GM19438 (cell line): ENCODE data around the gene HYI.
"Not testable (repeated sequence)": the region's sequence is repeated elsewhere in the genome, so short reads cannot be mapped to it uniquely, and the experiment has no call there.

Experiments used
- ATAC-seq: cut with Tn5 transposase; IDR thresholded peaks from one replicate; pipeline ENCODE4 v1.9.1; 2021; ENCODE audit warnings: low read depth; ENCODE audit not compliant: unreplicated experiment

The HYI gene

DNA sequence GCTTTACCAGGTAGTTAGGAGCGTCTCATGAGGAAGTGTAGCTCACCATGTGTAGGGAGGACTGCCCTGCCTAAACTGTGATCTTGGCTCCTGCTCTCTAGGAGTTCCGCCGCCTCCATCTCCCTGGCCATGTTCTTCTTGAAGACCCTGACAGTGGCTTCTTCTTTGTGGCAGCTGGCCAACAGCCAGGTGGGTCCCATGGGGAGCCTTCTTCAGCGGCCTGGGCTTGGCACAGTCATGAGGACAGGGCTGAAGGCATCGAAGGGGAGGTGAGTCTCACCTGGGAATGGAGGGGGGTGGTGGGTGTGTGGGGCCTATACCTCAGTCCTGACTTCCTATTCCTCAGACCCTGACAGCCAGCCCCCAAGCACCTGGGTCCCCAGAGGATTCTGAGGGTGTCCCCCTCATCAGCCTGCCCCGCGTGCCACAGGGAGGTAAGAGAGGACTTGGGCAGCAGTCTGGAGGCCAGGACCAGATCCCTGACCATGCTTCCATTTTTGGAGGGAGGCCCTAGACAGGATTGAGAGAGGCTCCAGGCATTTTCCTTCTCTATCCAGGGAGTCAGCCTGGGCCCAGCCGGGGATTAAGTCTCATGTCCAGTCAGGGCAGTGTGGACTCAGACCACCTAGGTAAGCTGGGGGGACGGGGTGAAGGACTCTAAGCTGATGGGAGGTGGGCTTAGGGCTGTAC is 21.4 kb downstream of the HYI start:
- no peak for ATAC-seq

DNA sequence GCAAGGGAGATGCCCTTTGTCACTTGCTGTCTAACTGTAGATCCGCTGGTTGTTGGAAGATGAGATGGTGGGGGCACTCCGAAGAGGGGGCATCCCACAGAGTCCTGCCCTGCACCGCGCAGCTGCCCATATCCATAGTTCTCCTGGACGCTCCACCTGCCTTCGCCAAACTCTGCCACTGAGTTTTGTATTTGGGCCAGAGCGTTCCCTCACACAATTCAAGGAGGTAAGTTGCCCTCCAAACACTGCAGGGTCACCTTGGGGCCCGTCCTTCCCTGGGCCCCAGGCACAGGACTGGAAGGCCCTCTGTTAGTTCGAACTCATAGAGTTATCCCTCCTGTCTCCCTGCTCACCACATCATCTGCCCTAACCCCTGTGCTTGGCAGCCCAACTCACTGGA is 22.1 kb downstream of the HYI start:
- ATAC-seq: no peak

DNA sequence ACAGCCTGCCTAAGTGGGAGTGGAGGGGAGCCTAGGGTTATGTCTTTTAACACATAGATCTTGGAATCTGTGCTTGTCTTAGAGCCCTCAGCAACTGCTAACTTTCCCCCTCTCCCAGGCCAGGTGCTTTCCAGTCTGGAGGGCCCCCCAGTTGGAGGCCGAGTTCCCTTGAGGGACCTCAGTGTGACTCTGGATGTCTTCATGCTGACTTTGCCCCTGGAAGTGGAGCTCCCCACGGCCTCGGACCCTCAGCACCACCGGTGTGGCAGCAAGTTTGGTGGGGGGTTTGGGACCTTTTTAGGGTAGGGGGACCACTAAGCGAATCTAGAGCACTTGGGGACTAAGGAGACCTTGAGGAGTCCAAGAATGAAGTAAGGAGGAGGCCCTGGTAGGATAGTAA is 22.9 kb downstream of the HYI start:
- no peak for ATAC-seq

DNA sequence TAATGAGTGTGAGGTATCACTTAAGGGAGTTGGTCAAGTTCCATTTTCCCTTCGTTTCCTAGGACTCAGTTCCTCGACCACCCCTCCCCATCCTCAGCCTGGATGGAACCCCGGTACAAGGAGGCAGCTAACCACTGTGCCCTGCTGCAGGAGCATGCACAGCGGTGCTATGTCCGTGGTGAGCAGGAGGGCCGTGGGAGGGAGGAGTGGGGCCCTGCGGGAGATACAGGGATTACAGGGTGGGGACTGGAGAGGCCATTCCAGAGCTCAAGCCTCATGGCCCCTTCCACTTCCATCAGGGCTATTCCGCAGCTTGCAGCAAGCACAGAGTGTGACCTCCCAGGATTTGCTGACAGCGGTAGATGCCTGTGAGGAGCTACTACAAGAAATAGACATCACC is 25.8 kb downstream of the HYI start:
- no peak for ATAC-seq

DNA sequence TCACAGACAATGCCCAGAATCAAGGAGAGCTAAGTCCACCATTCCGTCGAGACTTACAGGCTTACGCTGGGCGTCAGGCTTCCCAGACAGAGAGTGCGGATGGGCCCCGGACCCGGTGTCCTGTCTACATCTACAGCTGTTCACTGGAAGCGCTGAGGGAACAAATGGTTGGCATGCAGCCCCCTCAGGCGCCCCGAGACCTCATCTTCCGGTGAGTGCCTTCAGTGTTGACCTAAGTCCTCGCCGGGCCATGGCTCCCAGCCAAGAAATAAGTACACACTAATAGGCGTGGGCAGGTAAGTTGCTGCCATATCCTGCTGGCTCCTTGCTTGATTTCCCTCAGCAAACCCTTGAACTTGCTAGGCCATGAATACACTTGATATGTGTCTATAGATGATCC is 26.2 kb downstream of the HYI start:
- ATAC-seq: no peak

DNA sequence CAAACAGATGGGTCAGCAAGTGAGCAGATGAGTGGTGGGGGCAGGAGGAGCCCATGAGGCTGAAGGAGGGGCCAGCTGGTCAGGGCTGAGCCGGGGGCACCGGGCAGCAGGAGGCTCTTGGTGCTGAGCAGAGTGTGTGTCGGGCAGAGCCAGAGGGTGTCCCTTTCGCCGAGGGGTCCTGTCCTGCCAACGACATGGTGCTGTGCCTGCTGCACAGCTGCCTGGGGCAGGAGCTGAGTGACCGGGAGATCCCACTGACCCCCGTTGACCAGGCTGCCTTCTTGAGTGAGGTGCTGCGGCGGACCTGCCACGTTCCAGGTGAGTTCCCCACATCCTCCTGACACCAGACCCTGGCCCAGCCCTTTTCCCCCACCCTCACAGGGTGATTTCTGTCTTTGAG is 27.5 kb downstream of the HYI start:
- no peak for ATAC-seq

DNA sequence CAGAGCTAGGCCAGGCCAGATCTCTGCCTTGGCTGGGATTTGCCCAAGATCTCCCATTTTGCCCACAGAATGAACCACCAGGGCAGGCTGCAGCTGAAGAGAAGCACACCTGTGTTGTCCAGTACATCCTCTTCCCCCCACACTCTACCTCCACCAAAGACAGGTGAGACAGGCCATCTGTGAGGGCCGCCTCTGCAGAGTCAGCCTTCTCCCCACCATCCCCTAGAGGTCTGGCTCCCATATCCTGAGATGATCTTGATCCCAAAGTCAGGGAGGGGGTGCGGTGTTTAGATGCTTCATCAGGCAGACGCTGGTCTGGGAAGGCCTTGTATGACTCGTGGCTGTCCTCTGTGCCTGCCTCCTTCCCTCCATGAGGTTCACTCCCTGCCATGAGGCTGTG is 28.7 kb downstream of the HYI start:
- ATAC-seq: no peak

DNA sequence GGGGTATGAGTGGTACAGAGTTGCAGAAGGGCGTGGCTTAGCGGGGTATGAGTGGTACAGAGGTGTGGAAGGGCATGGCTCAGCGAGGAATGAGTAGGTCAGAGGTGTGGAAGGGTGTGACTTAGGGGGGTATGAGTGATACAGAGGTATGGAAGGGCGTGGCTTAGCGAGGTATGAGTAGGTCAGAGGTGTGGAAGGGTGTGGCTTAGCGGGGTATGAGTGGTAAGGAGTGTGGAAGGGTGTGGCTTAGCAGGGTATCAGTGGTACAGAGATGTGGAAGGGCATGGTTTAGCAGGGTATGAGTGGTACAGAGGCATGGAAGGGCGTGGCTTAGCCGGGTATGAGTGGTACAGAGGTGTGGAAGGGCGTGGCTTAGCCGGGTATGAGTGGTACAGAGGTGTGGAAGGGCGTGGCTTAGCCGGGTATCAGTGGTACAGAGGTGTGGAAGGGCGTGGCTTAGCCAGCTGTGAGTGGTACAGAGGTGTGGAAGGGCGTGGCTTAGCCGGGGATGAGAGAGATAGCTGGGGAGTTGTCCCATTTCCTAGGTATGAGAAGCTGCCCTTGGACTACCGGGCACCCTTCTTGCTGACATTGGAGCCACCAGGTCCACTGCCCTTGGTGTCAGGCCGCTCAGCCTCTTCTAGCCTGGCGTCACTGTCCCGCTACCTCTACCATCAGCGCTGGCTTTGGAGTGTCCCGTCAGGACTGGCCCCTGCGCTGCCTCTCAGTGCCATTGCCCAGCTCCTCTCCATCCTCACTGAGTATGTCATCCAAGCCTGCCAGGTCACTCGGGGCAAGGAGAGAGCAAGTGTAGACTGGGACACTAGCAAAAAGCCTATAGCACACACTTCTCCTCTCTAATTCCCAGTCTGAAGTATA is 29.8 kb downstream of the HYI start:
- ATAC-seq: no peak

DNA sequence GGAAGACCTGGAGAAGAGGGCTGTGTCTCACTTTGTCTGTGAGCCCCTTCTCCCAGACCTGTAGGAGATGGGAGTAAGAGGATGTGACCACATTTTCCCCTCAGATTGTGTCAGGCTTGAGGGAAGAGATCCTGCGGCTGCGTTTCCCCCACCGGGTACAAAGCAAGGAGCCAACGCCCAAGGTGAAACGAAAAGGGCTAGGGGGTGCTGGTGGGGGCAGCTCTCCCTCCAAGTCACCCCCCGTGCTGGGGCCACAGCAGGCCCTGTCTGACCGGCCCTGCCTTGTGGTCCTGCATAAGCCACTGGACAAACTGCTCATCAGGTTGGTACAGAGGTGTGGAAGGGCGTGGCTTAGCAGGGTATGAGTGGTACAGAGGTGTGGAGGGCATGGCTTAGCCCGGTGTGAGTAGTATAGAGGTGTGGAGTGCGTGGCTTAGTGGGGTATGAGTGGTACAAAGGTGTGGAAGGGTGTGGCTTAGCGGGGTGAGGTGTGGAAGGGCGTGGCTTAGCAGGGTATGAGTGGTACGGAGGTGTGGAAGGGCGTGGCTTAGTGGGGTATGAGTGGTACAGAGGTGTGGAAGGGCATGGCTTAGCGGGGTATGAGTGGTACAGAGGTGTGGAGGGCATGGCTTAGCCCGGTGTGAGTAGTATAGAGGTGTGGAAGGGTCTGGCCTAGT is 30.6 kb downstream of the HYI start:
- no peak for ATAC-seq

DNA sequence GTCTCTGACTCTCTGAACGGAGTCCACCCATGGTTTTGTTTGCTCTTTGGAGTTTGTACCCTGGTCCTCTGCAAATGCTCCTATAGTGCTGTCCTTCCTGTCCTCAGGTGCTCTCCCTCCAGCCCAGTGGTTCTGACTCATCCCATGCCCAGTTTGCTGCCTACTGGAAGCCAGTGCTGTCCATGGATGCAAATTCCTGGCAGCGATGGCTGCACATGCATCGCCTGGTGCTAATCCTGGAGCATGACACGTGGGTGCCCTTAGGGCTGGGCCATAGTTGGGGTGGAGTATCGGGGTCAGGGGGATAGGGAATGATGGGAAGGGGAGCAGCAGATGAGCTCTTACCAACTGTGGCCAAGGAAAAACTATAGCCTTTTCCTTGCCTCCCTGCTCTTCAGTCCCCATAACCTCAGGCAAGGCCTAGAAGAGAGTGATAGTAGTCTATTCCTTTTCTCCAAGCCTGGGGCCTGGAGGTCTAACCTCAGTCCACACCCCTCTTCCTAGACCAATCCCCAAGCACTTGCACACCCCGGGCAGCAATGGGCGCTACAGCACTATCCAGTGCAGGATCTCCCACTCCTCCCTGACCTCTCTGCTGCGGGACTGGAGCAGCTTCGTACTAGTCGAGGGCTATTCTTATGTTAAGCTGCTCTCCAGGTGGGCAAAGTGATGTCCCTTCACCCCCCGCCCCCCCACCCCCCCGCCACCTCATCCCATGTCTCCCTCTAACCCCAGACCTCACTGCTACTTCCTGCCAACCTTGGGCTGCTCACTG is 31.6 kb downstream of the HYI start:
- no peak for ATAC-seq

DNA sequence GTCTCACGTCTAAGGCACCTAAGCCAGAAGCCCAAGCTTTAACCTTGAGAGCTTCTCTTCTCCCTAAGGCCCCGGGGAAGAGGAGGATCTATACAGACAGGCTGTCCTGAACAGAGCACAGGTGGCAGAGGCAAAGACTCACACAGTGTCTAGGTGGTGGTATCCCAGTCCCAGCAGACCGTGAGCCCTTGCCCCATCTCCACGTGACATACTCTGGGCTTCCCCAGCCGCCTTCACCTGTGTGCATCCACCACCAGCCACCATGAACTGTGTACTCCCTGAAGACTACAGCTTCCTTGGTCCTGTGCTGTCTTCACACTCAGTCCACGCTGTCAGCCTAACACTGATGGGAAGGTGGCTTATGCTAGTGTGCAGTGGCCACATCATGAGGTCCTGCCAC is 32.3 kb downstream of the HYI start:
- no peak for ATAC-seq

DNA sequence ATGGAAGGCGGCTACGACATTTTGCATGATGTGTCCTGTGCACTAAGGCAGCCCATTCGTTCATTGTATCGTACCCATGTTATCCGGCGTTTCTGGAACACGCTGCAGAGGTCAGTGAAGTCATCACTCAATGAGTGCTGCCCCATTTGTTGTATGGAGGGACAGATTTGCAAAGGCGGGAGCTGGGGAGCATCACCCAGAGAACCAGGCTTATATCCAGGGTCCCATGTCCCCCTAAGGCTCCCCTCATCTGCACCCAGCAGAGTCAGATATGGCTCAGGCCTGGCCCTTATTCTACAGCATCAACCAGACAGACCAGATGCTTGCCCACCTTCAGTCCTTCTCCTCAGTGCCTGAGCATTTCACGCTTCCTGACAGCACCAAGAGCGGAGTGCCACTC is 32.9 kb downstream of the HYI start:
- ATAC-seq: no peak

DNA sequence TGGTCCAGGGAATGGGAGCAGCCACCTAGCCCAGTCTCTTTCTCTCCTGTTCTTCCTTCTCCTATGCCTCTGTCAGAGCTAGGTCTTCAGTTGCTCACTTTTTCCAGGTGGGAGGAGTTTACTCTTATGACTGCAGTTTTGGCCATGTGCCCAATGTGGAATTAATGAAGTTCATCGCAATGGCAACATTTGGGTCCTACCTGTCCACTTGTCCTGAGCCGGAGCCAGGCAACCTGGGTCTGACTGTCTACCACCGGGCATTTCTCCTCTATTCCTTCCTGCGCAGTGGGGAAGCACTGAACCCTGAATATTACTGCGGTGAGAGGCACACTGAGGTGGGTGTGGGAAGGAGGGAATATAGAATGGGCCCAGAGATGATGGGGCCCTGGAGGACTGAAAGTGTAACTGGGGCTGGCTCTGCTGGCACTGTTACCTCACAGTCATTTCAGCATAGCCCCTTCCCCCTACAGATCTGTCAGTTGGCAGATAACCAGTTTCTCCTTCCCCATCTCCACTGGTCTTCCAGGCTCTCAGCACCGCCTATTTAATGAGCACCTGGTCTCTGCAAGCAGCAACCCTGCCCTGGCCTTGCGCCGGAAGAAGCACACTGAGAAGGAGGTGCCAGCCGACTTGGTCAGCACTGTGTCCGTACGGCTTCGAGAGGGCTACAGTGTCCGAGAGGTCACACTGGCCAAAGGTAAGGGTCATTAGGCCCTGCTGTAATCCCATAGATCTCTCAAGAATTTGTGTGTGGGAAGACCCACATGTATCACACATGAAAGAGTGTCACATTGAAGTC is 33.9 kb downstream of the HYI start:
- ATAC-seq: no peak

DNA sequence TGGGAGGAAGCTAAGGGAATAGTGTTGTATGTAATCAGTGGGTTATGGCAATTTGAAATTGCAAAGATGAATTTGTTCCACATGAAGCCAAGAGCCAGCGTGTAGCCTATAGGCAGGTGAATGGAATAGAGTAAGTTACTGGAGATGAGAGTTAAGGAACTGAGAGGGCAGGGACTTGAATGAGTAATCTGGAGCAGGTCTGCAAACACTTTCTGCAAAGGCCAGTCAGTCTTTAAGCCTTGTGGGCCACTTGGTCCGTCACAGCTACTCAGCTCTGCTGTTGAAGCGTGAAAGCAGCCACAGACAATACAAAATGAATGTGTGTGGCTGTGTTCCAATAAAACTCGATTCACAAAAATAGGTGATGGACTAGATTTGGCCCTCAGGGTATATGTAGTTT is 34.9 kb downstream of the HYI start:
- ATAC-seq: no peak

DNA sequence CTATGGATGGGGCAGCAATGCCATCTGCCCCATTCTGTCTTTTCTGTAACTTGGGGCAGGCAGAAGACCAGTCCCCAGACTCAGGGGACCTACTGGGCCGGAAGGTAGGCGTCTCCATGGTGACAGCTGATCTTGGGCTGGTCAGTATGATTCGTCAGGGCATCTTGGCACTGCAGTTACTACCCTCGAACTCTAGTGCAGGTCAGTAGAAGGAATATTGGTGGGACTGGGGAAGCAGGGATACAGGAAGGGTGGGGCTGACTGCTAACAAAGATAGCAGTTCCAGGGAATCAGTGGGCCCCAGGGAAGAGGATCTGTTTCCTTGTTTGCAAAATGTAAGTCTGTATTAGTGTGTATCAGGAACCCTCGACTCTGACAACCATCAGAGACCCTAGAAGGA is 37.8 kb downstream of the HYI start:
- ATAC-seq: no peak

DNA sequence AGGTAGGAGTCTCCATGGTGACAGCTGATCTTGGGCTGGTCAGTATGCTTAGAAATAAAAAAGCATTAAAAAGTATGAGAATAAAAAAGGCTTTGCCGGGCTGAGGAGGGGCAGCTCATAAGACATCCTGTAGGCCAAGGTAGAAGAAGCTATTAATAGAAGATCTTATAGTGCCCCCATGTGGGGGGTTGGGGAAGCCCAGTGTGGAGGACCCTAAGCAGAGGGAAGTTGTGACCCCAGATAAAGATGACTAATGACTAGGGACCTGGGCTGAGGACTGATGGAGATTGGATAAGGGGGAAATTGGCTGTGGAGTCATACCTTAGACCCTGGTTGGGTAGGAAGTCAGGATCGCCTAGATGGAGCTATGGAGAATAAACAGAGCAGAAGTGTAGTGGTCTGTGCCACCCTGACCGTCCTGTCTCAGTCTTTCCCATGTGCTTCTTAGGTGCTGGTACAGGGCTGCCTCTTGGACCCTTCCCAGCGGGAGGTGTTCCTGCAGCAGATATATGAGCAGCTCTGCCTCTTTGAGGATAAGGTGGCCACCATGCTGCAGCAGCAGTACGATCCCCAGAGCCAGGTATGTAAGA is 39.0 kb downstream of the HYI start:
- ATAC-seq: no peak

DNA sequence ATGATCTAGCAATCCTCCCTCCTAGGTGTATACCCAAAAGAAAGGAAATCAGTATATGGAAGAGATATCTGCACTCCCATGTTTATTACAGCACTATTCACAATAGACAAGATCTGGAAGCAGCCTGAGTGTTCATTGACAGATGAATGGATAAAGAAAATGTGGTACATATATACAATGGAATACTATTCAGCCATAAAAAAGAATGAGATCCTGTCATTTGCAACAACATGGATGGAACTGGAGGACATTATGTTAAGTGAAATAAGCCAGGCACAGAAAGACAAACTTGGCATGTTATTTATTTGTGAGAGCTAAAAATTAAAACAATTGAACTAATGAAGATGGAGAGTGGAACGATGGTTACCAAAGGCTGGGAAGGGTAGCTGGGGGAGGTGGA is 40.3 kb downstream of the HYI start:
- ATAC-seq: not testable (repeated sequence)

DNA sequence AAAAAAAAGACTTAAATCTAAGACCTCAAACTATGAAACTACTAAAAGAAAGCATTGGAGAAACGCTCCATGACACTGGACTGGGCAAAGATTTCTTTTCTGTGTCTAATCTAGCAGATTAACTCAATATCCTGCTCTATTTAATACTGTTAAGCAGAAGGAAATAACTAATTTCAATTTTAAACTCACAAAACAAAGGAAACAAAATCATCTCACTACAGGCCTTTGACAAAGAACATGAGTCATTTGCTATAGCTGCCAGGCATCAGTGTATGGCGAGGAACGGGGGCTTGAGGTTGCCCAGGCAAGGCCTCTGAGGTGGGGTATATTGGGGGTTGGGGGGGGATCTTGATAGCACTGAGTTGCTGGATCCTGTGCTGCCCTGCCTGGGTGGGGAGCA is 43.2 kb downstream of the HYI start:
- no peak for ATAC-seq

DNA sequence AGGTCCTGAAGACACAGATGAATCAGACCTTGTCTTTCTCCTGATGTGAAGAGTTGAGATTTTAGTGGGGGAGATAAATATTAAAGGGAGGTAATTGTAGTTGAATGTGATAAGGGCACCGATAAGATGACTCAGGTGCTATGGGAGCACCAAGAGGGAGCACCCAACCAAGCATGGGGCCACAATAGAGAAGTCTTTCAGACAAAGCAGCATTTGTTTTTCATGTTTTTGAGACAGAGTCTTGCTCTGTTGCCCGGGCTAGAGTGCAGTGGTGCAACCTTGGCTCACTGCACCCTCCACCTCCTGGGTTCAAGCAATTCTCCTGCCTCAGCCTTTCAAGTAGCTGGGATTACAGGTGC is 47.9 kb downstream of the HYI start:
- ATAC-seq: no peak
